ENCODE data around the gene SLC1A4.

SLC1A4 gene

DNA sequence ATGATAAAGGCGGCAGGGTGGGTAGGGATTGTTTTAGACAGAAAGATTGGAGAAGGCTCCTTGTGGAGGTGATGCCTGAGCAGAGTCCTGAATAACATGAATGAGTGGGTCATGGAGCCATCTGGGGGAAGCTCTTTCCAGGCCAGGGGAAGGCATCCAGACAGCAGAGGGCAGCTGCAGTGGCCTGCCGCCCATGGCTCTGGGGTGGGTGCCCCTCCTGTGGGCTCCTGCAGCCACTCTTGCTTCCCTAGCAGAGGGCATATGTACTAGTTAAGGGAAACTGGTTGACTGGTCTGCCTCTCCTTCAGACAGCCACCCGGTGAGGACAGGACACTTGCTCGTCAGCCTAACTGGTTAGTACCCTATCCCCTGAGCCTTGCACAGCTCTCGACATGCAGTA, 46.5 kb upstream of the SLC1A4 start:
- Histone ChIP-seq H3K79me2 (ENCODE audit: insufficient read depth, low read length) (no peaks in the 10 kb centered on the region; the same call in 1 of the 2 replicates), H3K9ac (ENCODE audit: low read length) (no peak overlapping the region), H2AFZ (ENCODE audit: low read depth, low read length, severe bottlenecking) (no peak overlapping the region), H3K27ac (ENCODE audit: low read depth, low read length) (no peak overlapping the region), H3K9me2 (replicated peaks; ENCODE audit: insufficient read depth, low read length) (no peaks in the 10 kb centered on the region), H4K20me1 (ENCODE audit: low read depth, low read length) (no peaks in the 10 kb centered on the region), H3K27me3 (ENCODE audit: low read length) (no peaks in the 10 kb centered on the region), H3K4me3 (ENCODE audit: insufficient read depth, low read length, poor library complexity, severe bottlenecking) (no peak overlapping the region), H3K9me3 (ENCODE audit: insufficient read depth, low read length) (no peaks in the 10 kb centered on the region), H3F3A (ENCODE audit: insufficient read depth) (peaks cover 13% of the 10 kb centered on the region), H3K36me3 (ENCODE audit: low read length) (no peaks in the 10 kb centered on the region), H3K4me2 (ENCODE audit: low read depth, low read length, poor library complexity, severe bottlenecking) (no peak overlapping the region)
- TF ChIP-seq, protein P1, sequence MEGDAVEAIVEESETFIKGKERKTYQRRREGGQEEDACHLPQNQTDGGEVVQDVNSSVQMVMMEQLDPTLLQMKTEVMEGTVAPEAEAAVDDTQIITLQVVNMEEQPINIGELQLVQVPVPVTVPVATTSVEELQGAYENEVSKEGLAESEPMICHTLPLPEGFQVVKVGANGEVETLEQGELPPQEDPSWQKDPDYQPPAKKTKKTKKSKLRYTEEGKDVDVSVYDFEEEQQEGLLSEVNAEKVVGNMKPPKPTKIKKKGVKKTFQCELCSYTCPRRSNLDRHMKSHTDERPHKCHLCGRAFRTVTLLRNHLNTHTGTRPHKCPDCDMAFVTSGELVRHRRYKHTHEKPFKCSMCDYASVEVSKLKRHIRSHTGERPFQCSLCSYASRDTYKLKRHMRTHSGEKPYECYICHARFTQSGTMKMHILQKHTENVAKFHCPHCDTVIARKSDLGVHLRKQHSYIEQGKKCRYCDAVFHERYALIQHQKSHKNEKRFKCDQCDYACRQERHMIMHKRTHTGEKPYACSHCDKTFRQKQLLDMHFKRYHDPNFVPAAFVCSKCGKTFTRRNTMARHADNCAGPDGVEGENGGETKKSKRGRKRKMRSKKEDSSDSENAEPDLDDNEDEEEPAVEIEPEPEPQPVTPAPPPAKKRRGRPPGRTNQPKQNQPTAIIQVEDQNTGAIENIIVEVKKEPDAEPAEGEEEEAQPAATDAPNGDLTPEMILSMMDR (IDR thresholded peaks at IDR 0.05; ENCODE audit: insufficient read depth, low read length, poor library complexity, severe bottlenecking): no peak
- TF ChIP-seq EZH2phosphoT487 (conservative IDR thresholded peaks at IDR 0.05; ENCODE audit: low read length): no peak

DNA sequence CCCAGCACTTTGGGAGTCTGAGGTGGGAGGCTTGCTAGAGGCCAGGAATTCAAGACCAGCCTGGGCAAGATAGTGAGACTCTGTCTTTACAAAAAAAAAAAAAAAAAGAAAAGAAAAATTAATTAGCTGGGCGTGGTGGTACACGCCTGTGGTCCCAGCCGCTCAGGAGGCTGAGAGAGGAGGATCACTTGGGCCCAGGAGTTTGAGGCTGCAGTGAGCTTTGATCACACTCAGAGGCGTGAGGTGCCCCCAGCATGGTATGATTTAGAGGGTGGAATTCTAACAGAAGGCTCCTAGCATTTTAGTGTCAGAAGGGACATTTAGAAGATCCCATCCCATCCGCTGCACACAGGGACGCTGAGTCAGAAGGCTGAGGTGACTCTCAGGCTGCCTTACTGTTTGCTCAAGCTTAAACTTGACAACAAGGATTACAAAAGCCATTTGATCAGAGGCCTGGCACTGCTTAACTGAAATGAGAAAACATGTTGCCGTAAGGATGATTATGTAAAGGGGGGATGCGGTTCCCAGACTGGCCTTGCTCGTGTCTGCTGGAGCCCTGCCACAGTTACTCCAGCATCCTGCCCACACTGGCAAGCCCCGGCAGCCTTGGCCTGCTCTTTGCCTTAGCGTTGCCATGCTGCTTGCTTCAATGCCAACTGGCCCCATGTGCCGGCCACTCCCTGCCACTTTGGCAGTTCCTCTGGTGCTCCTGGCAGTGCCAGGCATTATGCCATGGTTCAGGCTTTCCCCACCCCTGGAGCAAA, 45.6 kb upstream of the SLC1A4 start:
- Histone ChIP-seq H3K36me3 (ENCODE audit: low read length) (no peaks in the 10 kb centered on the region), H3K9me2 (replicated peaks; ENCODE audit: insufficient read depth, low read length) (no peaks in the 10 kb centered on the region), H3K27me3 (ENCODE audit: low read length) (no peaks in the 10 kb centered on the region), H2AFZ (ENCODE audit: low read depth, low read length, severe bottlenecking) (no peak overlapping the region), H3K9ac (ENCODE audit: low read length) (no peak overlapping the region), H4K20me1 (ENCODE audit: low read depth, low read length) (no peaks in the 10 kb centered on the region), H3K27ac (ENCODE audit: low read depth, low read length) (no peak overlapping the region), H3F3A (ENCODE audit: insufficient read depth) (peaks cover 10% of the 10 kb centered on the region), H3K4me2 (ENCODE audit: low read depth, low read length, poor library complexity, severe bottlenecking) (no peak overlapping the region), H3K9me3 (ENCODE audit: insufficient read depth, low read length) (no peaks in the 10 kb centered on the region), H3K79me2 (ENCODE audit: insufficient read depth, low read length) (no peaks in the 10 kb centered on the region; the same call in 1 of the 2 replicates), H3K4me3 (ENCODE audit: insufficient read depth, low read length, poor library complexity, severe bottlenecking) (no peak overlapping the region)
- TF ChIP-seq, protein P1 (IDR thresholded peaks at IDR 0.05; ENCODE audit: insufficient read depth, low read length, poor library complexity, severe bottlenecking): no peak
- TF ChIP-seq EZH2phosphoT487 (conservative IDR thresholded peaks at IDR 0.05; ENCODE audit: low read length): no peak

DNA sequence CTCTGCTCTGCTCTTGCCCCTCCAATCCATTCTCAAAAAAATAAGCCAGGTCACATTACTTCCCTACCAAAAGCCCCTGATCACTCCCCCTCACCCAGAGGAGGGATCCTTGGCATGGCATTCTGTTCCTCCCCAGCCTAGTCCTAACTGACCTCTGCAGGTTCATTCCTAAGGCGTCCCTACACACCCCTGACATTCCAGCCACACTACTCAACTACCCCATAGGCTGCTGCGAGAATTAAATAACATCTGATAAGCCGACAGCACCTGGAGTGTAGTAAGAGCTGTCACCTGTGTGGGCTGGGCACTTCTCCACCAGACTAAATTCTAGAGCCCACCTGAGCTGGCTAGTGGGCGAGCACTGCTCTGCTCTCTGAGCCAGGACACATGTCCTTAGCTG, 44.7 kb upstream of the SLC1A4 start:
- TF ChIP-seq EZH2phosphoT487 (conservative IDR thresholded peaks at IDR 0.05; ENCODE audit: low read length): no peak
- TF ChIP-seq, protein P1 (IDR thresholded peaks at IDR 0.05; ENCODE audit: insufficient read depth, low read length, poor library complexity, severe bottlenecking): no peak
- Histone ChIP-seq H3F3A (ENCODE audit: insufficient read depth) (peaks cover 1% of the 10 kb centered on the region), H3K9ac (ENCODE audit: low read length) (no peak overlapping the region), H3K36me3 (ENCODE audit: low read length) (no peaks in the 10 kb centered on the region), H3K9me3 (ENCODE audit: insufficient read depth, low read length) (no peaks in the 10 kb centered on the region), H3K4me2 (ENCODE audit: low read depth, low read length, poor library complexity, severe bottlenecking) (no peak overlapping the region), H2AFZ (ENCODE audit: low read depth, low read length, severe bottlenecking) (no peak overlapping the region), H3K4me3 (ENCODE audit: insufficient read depth, low read length, poor library complexity, severe bottlenecking) (no peak overlapping the region), H3K79me2 (ENCODE audit: insufficient read depth, low read length) (no peaks in the 10 kb centered on the region), H3K9me2 (replicated peaks; ENCODE audit: insufficient read depth, low read length) (no peaks in the 10 kb centered on the region), H4K20me1 (ENCODE audit: low read depth, low read length) (no peaks in the 10 kb centered on the region), H3K27ac (ENCODE audit: low read depth, low read length) (no peak overlapping the region), H3K27me3 (ENCODE audit: low read length) (no peaks in the 10 kb centered on the region)
